ENCODE results near the gene LIN37. TPM values are rescaled to one million over a fixed set of nuclear protein-coding genes. Genes with fewer than 3 reads are reported as not detected.

Gene LIN37
- total RNA-seq, 1 experiment from 2014 or later, result 22.3 TPM

- DNase-seq (ENCODE audit: low read depth), result no peak
Measured at GRCh38 chr19:35774274-35775045, 26.1 kb downstream of the LIN37 start.

GRCh38 chr19:35775046-35775297, 26.6 kb downstream of the LIN37 start:
- no peak for DNase-seq (ENCODE audit: low read depth)

DNA sequence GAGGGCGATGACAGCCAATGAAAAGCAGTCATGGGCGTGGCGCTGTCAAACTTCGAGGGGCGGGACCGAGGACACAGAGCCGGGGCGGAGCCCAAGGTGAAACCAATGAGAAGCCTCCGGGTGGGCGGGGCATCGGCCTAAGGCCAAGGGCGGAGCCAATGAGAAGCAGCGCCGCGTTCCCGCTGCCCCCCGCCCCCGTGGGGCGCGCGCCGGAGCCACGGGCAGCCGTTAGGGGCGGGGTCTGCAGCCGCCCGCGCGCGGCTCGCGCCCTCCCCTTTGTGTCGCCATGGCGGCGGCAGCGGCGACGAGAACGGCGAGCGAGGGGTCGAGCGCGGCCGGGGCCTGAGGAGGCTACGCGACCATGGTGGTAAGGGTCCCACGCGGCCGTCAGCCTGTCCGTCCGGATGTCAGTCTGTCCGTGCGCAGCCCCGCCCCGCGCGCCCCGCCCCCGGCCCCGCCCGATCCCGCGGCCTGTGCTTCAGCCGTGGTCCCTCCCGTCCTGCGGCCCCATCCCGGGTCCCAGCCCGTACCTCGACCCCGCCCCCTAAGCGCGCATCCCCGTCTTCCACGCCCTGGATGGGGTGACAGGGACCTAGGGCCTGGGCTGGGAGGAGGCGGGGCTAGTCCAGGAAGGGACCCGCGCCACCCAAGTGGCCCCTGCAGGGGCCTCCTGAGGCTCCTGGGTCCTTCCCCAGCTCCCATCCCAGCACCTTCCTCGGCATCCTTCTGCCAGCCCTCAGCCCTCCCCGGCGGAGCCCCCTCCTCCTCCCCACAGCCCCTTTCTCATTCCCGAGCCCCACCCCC, 27.1 kb downstream of the LIN37 start, which contains the start of gene ARHGAP33:
TSS of gene ARHGAP33 (plus strand) at position 267 of the 804 bp plus-strand sequence. CDS start at position 362, 95 bp downstream.
- DNase-seq (ENCODE audit: low read depth), result peak; percentile 96

DNA sequence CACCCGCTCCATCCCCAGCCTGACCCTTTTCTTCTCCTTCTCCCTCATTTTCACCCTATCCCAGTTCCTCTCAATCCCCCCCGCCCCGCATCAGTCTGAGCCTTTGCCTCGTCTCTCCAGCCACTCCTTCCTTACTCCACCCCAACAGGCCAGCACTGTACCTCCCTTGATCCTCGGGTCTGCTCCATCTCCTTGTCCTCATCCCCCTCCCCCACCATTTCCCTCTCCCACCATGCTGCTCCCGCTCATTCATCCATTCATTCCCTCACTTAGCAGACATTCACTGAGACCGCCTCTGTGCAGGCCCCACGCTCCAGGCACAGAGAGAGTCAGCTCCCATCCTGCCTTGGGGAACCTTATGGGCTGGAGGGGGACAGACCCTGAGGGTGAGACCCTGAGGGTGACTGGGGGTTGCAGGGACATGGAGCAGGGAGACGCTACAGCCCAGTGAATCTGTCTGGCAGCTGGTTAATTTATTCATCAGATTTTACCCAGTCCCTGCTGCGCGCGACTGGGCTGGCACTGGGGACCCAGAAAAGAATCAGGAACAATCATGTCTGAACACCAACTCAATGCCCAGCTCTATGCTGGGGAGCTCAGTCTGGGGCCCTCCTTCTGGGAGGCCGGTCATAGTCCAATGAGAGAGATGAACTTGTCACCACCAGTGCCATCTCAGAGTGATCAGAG, 27.9 kb downstream of the LIN37 start:
- no peak for DNase-seq (ENCODE audit: low read depth)

DNA sequence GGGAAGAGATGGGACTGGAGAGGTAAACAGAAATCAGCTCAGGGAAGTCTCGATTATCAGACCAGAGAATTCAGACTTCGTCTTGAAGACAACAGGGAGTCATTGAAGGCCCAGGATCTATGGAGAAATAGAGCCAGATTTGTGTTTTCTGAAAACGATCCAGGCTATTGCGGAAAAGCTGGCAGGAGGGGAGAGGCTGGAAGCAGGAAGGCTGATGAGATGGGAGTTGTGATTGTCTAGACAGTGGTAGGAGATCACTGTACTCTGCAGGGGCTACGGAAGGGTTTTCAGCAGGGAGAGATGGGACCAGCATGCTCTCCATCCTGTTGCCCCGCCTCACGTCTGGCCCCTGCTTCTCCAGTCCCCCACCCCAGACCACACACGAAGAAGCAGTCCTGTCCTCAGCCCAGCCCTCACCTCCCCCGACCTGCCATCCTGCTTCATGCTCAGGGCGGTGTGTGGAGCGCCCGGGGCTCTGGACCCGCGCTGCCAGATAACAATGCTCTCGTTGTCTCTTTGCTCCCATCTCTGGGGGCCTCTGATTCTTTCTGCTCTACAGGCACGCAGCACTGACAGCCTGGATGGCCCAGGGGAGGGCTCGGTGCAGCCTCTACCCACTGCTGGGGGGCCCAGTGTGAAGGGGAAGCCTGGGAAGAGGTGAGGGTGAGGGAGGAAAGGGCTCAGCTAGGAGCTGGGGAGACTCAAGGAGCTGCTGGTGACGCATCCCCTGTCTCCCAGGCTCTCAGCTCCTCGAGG, 28.9 kb downstream of the LIN37 start:
- DNase-seq (ENCODE audit: low read depth), result no peak

DNA sequence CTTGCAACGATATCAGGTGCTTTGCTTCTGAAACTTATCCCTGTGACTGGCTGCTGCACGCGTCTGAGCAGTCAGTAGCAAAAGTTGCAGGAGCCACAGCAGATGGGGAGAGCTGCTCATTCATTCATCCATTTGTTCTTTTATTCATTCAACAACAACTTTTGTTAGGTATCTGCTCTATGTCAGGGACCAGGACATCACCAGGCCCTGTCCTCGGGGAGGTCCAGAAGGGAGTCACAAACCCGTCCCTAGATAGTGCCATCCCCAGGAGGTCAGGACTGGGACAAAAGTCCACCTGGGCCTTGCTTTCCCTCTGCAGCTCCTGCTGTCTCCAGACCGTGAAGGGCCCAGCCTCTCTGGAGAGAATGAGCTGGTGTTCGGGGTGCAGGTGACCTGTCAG, 29.6 kb downstream of the LIN37 start:
- DNase-seq (ENCODE audit: low read depth), result no peak

DNA sequence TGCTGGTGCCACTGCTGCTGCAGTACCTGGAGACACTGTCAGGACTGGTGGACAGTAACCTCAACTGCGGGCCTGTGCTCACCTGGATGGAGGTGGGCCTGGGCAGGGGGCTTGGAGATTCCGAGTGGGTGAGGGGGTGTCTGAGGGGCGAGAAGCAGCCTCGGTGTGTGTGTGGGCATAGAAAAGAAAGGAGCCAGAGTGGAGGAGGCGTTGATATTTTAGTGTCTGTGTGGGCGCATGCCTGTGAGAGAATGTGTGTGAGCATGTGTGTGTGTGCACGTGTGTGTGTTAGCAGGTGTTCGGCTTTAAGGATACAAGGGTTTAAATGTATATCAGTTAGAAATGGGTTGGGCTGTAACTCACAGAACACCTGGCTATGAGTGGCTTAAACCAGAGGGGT, 30.7 kb downstream of the LIN37 start:
- no peak for DNase-seq (ENCODE audit: low read depth)

DNA sequence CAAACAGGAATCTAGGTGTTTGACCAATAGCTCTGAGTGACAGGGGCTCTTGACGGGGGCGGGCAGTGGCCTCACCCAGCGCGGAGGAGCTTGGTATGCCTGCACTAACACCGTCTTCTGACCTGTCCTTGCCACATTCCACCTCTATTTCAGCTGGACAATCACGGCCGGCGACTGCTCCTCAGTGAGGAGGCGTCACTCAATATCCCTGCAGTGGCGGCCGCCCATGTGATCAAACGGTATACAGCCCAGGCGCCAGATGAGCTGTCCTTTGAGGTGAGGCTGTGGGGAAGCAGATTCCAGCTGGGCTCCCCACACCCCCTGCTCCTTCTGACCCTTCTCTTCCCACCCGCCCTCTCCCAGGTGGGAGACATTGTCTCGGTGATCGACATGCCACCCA, 31.7 kb downstream of the LIN37 start:
- DNase-seq (ENCODE audit: low read depth), result no peak

DNA sequence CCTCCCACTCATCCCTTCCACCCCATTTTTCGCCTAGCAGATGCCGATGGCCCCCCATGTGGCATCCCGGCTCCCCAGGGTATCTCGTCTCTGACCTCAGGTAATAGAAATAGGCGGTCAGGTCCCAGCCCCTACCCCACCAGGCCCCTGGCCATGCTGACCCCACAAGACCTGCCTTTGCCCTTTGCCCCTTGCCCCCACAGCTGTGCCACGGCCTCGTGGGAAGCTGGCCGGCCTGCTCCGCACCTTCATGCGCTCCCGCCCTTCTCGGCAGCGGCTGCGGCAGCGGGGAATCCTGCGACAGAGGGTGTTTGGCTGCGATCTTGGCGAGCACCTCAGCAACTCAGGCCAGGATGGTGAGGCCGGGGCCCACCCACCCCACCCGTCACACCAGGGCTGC, 32.3 kb downstream of the LIN37 start:
- DNase-seq (ENCODE audit: low read depth), result no peak

GRCh38 chr19:35781650-35782049, 33.3 kb downstream of the LIN37 start:
- DNase-seq (ENCODE audit: low read depth), result no peak

GRCh38 chr19:35782589-35782988, 34.2 kb downstream of the LIN37 start:
- DNase-seq (ENCODE audit: low read depth), result no peak

DNA sequence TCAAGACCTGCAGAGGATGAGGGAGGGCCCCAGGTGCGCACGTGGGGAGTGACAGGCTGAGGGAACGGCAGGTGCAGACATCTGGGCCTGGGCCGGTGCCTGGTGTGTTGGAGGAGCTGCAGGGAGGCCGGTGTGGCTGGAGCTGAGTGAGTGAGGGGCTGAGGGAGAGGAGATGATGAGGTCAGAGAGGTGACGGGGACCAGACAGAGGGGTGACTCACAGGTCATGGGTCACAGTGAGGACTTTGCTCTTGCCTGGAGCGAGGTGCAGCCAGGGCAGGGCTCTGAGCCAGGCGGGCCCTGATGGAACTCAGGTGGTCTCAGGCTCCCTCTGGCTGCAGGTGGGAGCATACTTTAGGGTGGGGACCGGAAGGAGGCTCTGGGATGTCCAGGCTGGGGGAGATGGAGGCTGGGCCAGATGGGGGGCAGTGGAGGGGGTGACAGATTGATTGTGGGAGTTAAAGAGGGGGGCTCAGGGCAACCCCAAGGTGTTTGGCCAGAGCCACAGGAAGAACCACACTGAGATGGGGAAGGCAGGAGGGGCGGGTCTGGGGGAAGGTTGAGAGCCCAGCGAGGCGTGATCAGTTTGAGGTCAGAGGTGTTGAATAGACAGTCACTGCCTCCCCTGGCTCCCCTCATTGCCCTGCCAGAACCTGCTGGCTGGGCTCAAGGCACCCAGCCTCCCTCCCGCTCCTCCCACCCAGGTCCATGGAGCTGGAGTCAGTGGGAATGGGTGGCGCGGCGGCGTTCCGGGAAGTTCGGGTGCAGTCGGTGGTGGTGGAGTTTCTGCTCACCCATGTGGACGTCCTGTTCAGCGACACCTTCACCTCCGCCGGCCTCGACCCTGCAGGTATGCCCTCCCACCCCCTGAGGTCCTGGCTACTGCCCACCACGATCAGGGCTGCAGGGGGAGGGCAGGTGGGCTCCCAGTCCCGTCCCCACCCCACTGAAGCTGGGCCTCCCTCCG, 35.4 kb downstream of the LIN37 start:
- no peak for DNase-seq (ENCODE audit: low read depth)

- DNase-seq (ENCODE audit: low read depth), result no peak
Measured at GRCh38 chr19:35784503-35785338, 36.3 kb downstream of the LIN37 start.

DNA sequence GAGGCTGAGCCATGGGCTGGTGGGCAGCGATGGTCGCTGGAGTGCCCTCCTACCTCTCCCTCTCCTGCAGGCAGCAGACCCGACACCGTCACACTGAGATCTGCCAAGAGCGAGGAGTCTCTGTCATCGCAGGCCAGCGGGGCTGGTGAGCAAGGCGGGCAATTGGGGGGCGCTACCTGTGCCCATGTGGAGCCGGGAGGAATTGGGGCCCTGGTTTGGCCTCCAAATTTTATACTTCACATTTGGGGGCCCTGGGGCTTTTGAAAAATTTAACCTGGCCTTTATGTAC, 36.9 kb downstream of the LIN37 start:
- no peak for DNase-seq (ENCODE audit: low read depth)

GRCh38 chr19:35786299-35787160, 38.2 kb downstream of the LIN37 start:
- DNase-seq (ENCODE audit: low read depth), result no peak

- no peak for DNase-seq (ENCODE audit: low read depth)
Measured at GRCh38 chr19:35787227-35787799, 38.9 kb downstream of the LIN37 start.

DNA sequence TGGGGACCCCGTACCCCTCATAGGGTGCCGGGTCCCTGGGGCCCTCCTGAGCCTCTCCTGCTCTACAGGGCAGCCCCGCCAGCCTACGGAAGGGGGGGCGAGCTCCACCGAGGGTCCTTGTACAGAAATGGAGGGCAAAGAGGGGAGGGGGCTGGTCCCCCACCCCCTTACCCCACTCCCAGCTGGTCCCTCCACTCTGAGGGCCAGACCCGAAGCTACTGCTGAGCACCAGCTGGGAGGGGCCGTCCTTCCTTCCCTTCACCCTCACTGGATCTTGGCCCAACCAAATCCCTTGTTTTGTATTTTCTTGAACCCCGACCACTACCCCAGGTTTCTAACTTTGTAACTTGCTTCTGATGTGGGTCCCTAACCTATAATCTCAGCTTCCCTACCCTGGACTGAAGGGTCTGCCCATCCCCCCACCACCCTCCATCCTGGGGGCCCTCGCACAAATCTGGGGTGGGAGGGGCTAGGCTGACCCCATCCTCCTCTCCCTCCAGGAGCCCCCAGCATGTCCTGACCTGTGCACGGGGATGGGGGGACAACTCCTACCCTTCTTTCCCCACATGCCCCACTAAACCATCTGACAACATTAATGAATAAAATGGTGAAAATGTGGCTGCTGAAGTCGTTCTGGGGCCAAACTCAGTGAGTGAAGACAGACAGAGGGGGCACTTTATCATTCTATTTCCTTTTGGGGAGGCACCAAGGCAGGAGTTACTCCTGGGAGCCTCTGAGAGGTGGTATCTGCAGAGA, 40.0 kb downstream of the LIN37 start:
- DNase-seq (ENCODE audit: low read depth), result no peak

All from RPMI7951 (cell line).